ENCODE data around the gene WNT3A.

WNT3A gene

DNA sequence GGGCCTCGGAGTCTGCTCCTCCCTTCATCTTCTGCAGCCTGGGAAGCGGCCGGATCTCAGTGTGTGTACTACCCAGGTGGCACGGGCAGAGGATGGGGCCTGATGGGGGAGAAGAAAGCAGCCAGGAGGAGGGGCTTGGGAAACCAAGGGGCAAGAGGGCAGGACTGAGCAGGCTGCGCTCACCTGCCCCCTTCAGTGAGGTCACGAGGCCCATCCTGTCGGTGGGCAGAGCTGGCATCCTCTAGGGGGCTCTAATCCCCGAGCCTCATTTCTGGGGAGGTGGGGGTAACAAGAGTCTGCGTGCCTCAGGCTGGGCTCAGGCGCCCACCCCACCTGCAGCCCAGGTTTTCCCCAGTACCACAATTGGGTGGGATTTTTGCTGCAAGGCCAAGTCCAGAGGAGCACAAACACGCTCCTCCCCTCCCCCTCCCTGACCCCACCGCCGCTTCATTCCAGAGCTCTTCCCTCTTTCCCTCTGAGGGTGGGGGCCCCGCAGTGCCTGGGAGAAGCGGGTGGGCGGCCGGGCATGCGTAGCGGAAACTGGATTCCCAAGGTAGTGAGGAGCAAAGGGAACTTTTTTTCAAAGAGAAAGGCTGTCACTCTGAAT, 1.8 kb upstream of the WNT3A start:
- Mint-ChIP-seq H3K27me3 (peaks cover 80 to 89% of the 10 kb centered on the region in 2 donors), H3K4me1 (peaks cover 34 to 48% of the 10 kb centered on the region in 2 donors), H3K27ac (no peak overlapping the region), H3K9me3 (no peaks in the 10 kb centered on the region), H3K36me3 (no peaks in the 10 kb centered on the region), H3K4me3 (no peak overlapping the region)
- no peak for ATAC-seq (replicated peaks)
- DNase-seq: no peak

DNA sequence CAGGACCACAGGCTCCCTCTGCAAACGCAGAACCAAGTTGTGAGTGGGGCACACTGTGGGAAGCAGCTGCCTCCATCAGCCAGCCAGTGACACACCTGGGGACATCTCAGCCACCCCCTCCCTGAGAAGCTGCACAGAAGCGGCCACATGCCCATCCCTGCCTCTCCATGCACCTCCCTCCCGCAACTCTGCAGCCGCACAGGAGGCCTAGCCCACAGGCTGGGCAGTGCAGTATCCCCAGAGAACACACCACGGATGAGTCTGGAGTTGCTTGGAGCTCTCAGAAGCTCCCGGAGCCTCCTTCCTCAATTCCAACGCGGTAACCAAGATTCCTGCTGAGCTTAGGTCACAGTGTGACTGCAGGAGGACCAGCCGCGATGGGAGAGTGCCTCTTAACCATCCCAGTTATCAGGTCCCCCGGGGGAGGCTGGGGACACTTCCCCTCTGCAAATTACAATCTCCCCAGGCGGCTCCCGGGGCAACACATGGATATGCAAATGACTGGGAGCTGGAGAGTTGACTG, 1.2 kb upstream of the WNT3A start:
- DNase-seq (no peak), ATAC-seq (replicated peaks) (no peak)
- H3K36me3 Mint-ChIP-seq: no peaks in the 10 kb centered on the region
- no peaks in the 10 kb centered on the region for H3K9me3 Mint-ChIP-seq
- H3K27me3 Mint-ChIP-seq: peaks cover 78 to 90% of the 10 kb centered on the region in 2 donors
- no peak overlapping the region for H3K4me3 Mint-ChIP-seq
- H3K27ac Mint-ChIP-seq: no peak overlapping the region
- H3K4me1 Mint-ChIP-seq: peaks cover 39 to 54% of the 10 kb centered on the region in 2 donors

DNA sequence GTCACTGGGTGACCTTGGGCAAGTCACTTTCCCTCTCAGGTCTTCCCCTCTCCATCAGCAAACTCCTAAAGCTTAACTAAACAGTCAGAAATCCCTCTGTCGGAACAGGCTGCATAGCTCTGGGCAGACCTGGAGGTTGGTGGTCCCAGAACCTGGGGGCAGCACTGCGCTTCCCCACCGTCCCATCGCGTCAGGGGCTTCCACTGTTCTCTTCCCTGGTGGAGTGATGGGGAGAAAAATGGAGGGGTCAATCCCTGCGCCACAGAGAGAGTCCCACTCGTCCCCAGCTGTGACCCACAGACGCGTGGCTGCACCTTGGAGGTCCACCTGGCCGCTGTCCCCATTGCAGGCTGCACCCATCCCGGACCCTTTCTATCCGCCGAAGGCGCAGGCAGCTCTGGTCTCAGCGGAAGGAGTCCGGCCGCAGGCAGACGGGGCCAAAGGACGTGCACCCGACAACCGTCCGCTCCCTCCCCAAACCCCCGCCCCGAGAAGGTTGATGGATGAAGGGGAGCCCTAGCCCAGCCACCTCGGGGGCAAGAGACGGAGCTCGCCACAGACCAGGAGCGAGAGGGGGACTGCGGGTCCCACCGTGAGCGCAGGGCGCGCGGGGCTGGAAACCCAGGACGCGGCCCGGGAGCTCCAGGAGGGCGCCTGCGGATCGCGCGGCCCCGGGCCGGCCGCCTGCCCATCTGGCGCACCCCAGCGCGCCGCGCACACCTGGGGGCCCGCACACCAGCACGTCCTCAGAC, 588 bp upstream of the WNT3A start:
- Mint-ChIP-seq H3K9me3 (no peaks in the 10 kb centered on the region), H3K4me1 (peaks cover 42 to 57% of the 10 kb centered on the region in 2 donors), H3K36me3 (no peaks in the 10 kb centered on the region), H3K4me3 (no peak overlapping the region), H3K27me3 (peaks cover 75 to 88% of the 10 kb centered on the region in 2 donors), H3K27ac (no peak overlapping the region)
- DNase-seq (no peak), ATAC-seq (replicated peaks) (no peak)

DNA sequence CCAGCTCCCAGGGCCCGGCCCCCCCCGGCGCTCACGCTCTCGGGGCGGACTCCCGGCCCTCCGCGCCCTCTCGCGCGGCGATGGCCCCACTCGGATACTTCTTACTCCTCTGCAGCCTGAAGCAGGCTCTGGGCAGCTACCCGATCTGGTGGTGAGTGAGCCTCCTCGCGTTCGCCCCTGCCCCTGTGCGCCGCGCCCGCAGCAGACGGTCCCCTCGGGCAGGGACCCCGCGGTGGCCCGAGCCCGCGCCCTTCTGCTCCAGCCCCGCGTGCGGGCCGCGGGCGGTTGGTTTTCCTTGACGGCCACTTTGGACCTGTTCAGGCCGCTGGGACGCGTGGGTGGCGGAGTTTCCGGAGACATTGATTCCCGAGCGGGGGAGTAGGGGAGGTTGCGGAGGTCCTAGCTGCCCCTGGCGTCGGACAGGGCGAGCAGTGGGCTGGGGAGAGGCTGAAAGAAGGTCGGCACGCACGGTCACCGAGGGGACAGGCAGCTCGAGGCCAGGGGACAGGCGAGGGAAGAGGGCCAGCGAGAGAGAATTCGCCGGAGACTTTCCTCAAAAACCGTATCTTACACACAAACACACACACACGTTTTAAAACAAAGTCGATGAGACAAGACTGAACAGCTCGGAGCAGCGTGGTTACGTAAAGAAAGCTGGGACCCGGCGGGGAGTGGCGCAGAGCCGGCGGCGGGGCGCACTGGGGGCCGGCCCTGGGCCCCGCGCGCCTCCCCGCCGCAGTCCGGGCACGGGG, 427 bp downstream of the WNT3A start:
- Mint-ChIP-seq H3K36me3 (no peaks in the 10 kb centered on the region), H3K4me3 (peak overlapping the region; percentile 43 to 59), H3K27ac (no peak overlapping the region), H3K27me3 (peaks cover 65 to 79% of the 10 kb centered on the region in 2 donors), H3K9me3 (no peaks in the 10 kb centered on the region), H3K4me1 (peaks cover 43 to 57% of the 10 kb centered on the region in 2 donors)
- ATAC-seq (replicated peaks) (no peak), DNase-seq (no peak)

DNA sequence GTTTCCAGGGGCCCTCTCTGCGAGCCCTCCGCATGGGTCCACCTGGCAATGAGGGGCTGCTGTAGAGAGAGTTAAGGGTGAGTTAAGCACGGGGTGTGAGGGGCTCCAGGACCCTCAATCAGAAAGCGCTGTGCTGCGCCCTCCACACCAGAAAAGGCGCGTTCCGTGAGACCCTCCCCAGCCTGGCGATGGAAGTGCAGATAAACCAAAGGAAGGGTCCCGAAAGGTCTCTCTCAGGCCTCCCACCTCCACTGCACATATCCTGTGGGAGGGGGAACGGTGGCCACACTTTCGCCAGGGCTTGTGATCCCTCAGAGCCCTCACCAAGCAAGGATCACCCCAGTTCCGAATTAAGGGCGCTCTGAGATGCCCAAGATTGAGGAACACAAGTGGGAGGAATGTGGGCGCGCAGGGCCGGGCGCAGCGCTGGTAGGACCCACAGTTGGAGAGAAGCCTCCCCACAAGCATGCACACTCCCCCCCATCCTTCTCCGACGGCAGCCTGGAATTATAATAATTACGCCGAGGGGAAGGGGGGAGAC, 1.1 kb downstream of the WNT3A start:
- H3K27me3 Mint-ChIP-seq: peaks cover 68 to 74% of the 10 kb centered on the region in 2 donors
- no peaks in the 10 kb centered on the region for H3K36me3 Mint-ChIP-seq
- DNase-seq: no peak
- peak overlapping the region; percentile 22 to 45 for H3K4me3 Mint-ChIP-seq
- H3K4me1 Mint-ChIP-seq: peaks cover 43 to 57% of the 10 kb centered on the region in 2 donors
- no peak overlapping the region for H3K27ac Mint-ChIP-seq
- no peak for ATAC-seq (replicated peaks)
- no peaks in the 10 kb centered on the region for H3K9me3 Mint-ChIP-seq

DNA sequence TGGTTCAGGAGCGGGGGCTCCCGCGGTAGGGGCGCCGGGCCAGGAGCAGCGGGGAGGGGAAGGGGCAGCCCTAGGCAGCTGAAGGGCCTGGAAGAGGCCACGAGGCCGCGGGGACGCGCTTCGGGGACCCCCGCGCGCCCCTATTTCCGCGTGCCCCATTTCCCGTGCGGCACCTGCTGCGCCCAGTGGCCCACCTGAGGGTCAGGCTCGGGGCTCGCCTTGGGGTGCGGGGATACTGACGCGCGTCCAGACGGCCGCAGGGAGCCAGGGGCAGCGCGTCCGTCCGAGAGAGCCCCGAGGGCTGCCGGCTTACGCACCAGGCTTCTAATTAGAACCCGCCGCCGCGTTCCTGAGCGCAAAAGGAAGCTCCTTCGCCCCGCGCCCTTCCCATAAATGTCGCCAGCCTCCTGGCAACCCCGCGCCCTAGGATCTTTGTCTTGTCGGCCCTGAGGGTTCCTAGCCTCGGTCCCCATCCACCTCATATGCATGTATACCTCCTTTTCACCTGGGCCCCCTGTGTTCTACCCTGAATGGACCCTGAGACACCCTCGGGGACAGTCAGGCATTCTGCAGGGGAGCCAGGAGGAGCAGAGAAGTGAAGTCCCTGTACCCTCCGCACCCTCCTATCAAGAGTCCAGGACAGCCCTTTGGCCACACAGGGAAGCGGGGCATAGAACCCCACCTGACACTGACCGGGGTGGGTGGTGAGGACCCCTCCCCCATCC, 1.8 kb downstream of the WNT3A start:
- Mint-ChIP-seq H3K27me3 (peaks cover 65 to 74% of the 10 kb centered on the region in 2 donors), H3K4me3 (peak overlapping the region; percentile 55 to 79)

DNA sequence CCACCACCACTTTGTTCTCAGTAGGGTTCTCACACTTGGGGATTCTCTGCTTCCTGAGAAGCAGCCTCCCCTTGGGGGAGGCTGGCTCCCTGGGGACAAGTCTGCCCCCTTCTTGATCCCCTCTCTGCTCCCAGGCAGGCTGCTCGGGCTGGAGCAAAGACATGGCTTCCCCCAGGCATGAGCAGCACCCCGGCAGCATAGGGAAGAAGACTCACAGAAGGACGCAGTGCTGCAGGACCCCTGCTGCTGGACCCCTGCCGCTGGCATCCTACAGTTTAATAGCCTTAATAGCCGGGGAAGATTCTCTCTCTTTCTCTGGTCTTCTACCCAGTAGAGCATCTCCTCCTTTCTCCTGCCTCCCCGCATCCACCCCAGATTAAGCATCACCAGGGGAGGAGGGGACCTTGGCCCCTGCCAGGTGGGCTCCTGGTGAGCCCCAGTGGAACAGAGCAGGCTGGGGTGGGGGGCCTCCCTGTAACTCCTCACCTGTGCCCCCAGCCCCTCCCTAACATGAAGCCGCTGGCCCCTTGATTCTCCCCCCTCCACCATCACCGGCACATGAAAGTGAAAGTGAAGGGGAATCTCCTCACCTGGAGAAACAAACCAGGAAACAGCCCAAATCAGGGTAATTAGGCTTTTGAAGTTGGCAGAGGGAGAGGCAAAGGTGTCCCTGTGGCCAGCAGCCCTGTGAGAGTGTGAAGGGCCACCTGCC, 2.5 kb downstream of the WNT3A start:
- Mint-ChIP-seq H3K27me3 (peaks cover 58 to 67% of the 10 kb centered on the region in 2 donors), H3K36me3 (no peaks in the 10 kb centered on the region), H3K4me1 (peaks cover 41 to 56% of the 10 kb centered on the region in 2 donors), H3K4me3 (peak overlapping the region; percentile 55 to 79), H3K9me3 (no peaks in the 10 kb centered on the region), H3K27ac (peak overlapping the region; percentile 72)
- DNase-seq: no peak
- peak in 1 of 2 donors; percentile 6 for ATAC-seq (replicated peaks)

More for the DNA sequence above, 1.8 kb downstream of the WNT3A start:
- no peak overlapping the region for H3K27ac Mint-ChIP-seq
- DNase-seq: no peak
- ATAC-seq (replicated peaks): no peak
- H3K9me3 Mint-ChIP-seq: no peaks in the 10 kb centered on the region
- no peaks in the 10 kb centered on the region for H3K36me3 Mint-ChIP-seq
- H3K4me1 Mint-ChIP-seq: peaks cover 43 to 57% of the 10 kb centered on the region in 2 donors

DNA sequence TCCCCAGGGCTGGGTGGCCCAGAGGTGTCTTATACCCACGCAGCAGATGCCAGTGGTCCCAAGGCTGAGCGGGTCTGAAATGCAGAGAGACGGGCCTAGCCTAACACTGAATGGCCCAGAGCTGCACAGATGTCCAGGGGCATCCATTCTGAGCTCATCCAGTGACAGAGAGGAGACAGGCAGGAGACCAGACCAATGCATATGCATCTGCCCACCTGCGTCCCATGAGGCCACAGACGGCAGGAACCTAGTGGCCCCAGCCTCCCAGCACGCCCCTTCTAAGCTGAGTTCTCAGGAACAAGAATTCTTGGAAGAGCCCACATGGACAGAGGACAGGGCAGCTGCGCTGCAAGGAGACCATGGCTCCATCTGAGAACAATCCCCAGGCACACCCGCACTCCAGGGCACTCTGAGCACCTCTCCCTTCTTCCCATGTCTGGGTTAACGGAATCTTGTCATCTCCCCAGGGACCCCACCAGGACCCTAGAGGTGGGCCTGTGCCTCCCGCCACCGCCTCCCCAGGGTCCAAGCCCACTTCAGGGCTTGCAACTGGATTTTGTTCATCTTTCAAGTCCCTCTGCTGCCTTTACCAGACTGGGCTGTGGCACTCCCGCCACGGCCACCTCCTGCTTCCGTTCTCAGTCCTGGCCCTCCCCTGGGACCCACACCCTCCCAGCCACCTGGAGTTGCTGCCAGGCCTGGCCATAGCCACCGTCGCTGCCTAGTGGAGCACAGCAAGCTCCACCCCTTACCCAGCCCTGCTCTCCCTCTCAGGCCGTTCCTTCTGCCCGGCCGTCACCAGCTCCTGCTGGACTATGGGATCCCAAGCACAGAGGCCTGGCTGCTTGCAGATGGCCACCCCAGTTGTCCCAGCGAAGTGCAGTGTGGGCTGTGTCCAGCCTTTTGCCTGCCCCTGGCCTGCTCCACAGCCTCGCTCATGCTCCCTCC, 3.3 kb downstream of the WNT3A start:
- Mint-ChIP-seq H3K27me3 (peaks cover 53 to 58% of the 10 kb centered on the region in 2 donors), H3K36me3 (no peaks in the 10 kb centered on the region)
- no peak for DNase-seq

DNA sequence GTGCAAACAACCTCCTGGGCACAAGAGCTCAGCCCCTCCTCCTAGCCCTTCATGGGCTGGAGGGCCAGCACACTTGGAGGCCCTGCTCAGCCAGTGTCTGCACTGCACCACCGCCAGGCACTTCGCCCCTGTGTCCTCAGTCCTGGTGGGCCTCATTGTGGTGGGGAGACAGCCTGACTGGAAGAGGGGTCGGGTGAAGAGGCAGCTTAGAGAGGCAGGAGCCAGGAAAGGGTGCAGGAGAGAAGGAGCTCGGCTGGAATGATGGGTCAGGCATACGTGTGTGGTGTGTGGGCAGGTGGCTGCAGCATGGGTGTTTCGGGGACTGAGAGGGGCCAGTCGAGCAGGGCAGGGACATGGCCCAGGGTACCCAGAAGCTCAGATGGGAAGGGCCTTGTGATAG, 4.1 kb downstream of the WNT3A start:
- peaks cover 33 to 39% of the 10 kb centered on the region in 2 donors for H3K4me1 Mint-ChIP-seq
- H3K27ac Mint-ChIP-seq: peak overlapping the region; percentile 15
- H3K9me3 Mint-ChIP-seq: no peaks in the 10 kb centered on the region
- ATAC-seq (replicated peaks) (no peak), DNase-seq (no peak)
- no peaks in the 10 kb centered on the region for H3K36me3 Mint-ChIP-seq
- H3K27me3 Mint-ChIP-seq: peaks cover 46 to 50% of the 10 kb centered on the region in 2 donors
- peak overlapping the region in 1 of 2 donors; percentile 0 for H3K4me3 Mint-ChIP-seq

More for the DNA sequence above, 3.3 kb downstream of the WNT3A start:
- H3K27ac Mint-ChIP-seq: peak overlapping the region; percentile 72
- peaks cover 38 to 47% of the 10 kb centered on the region in 2 donors for H3K4me1 Mint-ChIP-seq
- H3K9me3 Mint-ChIP-seq: no peaks in the 10 kb centered on the region
- ATAC-seq (replicated peaks): peak; percentile 53 to 56
- H3K4me3 Mint-ChIP-seq: peak overlapping the region; percentile 55 to 79

DNA sequence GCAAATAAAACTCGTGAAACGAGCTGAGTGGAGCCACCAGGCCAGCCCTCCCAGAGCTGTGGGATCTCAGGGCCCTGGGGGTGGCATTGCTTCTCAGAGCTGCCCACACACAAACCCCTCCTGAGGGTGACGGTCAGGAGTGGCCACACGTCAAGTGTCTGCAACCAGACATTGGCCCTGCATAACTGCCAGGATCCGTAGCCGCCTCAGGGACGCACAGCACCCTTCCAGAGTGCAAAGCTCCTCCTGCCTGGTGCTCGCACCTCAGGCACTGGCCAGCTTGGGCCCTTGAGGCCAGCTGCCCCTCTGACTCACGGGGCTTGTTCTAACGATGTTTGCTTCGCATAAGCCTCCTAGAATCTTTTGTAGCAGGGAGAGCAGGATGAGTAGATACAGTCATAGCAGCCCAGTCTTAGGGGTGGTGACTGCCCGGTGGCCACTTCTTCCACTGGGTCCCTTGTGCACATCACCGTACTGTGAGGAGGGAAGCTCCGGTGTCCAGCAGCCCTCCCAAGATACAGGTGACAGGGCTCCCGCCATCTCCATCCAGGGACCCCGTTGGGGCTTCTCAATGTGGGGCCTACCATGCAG, 5.0 kb downstream of the WNT3A start:
- no peaks in the 10 kb centered on the region for H3K9me3 Mint-ChIP-seq
- DNase-seq (no peak), ATAC-seq (replicated peaks) (no peak)
- no peak overlapping the region for H3K4me3 Mint-ChIP-seq
- H3K27ac Mint-ChIP-seq: no peak overlapping the region
- peaks cover 30 to 35% of the 10 kb centered on the region in 2 donors for H3K4me1 Mint-ChIP-seq
- H3K27me3 Mint-ChIP-seq: peaks cover 42 to 51% of the 10 kb centered on the region in 2 donors
- H3K36me3 Mint-ChIP-seq: no peaks in the 10 kb centered on the region

DNA sequence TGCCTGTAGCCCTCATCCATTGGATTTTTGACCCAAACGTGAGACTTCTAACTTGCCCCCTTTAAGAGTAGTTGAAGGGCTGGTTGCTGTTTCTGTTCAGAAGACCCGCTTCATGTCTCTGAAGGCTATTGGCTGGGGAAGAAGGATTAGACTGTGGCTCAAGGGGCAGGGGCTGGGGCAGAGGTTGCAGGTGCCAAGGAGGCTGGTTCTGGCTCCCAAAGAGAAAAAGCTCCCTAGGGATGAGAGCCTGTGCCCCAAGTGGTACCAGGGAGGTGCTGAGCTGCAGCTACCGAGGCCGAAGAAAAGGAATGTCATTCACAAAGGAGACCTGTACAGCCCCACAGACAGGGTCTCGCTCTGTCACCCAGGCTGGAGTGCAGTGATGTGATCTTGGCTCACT, 5.8 kb downstream of the WNT3A start:
- Mint-ChIP-seq H3K9me3 (no peaks in the 10 kb centered on the region), H3K27me3 (peaks cover 36 to 47% of the 10 kb centered on the region in 2 donors), H3K4me3 (no peak overlapping the region), H3K4me1 (peaks cover 26 to 30% of the 10 kb centered on the region in 2 donors), H3K36me3 (no peaks in the 10 kb centered on the region), H3K27ac (no peak overlapping the region)
- ATAC-seq (replicated peaks): no peak
- DNase-seq: no peak
